Brain microvascular endothelial cell (primary cell): ENCODE results near the gene HIC1.

ENCODE experiments used
- DNase-seq: peaks from one replicate; pipeline ENCODE4 v3.0.0-alpha.2; 2020
- H3K27ac ChIP-seq: fragments of 250-450 bp; sonication (Bioruptor Pico); 2 replicates; pipeline ENCODE4 v1.5.1; 2020; ENCODE audit warnings: mild to moderate bottlenecking, moderate library complexity
- H3K27me3 ChIP-seq: fragments of 250-450 bp; sonication (Bioruptor Pico); replicated peaks from 2 replicates; pipeline ENCODE4 v1.5.1; 2020; ENCODE audit warnings: mild to moderate bottlenecking
- H3K36me3 ChIP-seq: fragments of 250-450 bp; sonication (Bioruptor Pico); replicated peaks from 2 replicates; pipeline ENCODE4 v1.5.1; 2020; ENCODE audit warnings: mild to moderate bottlenecking
- H3K4me3 ChIP-seq: 2 replicates; pipeline ENCODE4 v1.5.1; 2011; ENCODE audit warnings: low read depth, mild to moderate bottlenecking, control low read depth, low read length, moderate library complexity
- in situ Hi-C: cut with HindIII; loops from 2 replicates; pipeline ENCODE4 v1.10.0; 2017; ENCODE audit warnings: low sequenced_read_pairs, low pct_ligation_motif_present
- TF ChIP-seq, protein P1 (sequence below): IDR thresholded peaks from 2 replicates; pipeline ENCODE4 v1.5.1; 2011; ENCODE audit warnings: low read depth, mild to moderate bottlenecking, moderate library complexity, low read length, control low read depth, inconsistent platforms; ENCODE audit errors: missing control alignments

Gene HIC1

DNA sequence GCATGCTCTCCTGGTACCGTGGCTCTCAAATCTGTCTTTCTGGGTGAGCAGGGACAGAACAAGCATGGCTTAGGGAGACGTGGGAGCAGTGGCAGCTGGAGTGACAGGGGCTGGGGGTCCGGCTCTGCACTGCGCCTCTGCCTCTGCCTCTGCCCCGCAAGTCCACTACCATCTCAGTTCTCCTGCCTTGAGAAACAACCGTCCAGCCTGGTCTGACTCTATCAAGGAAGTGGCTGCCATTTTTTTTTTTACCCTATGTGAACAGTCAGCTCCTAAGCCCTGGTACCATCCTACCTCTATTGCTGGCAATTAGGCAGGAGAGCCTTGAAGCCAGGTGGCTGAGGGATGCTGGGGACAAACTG is 16.1 kb downstream of the HIC1 start:
- H3K36me3 ChIP-seq: peaks cover 15% of the 10 kb centered on the region
- H3K4me3 ChIP-seq: no peak overlapping the region
- H3K27ac ChIP-seq: peak overlapping the region; percentile 87
- in situ Hi-C loops: no loop called here
- TF ChIP-seq, protein P1, sequence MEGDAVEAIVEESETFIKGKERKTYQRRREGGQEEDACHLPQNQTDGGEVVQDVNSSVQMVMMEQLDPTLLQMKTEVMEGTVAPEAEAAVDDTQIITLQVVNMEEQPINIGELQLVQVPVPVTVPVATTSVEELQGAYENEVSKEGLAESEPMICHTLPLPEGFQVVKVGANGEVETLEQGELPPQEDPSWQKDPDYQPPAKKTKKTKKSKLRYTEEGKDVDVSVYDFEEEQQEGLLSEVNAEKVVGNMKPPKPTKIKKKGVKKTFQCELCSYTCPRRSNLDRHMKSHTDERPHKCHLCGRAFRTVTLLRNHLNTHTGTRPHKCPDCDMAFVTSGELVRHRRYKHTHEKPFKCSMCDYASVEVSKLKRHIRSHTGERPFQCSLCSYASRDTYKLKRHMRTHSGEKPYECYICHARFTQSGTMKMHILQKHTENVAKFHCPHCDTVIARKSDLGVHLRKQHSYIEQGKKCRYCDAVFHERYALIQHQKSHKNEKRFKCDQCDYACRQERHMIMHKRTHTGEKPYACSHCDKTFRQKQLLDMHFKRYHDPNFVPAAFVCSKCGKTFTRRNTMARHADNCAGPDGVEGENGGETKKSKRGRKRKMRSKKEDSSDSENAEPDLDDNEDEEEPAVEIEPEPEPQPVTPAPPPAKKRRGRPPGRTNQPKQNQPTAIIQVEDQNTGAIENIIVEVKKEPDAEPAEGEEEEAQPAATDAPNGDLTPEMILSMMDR: no peak
- H3K27me3 ChIP-seq: no peaks in the 10 kb centered on the region
- DNase-seq: no peak

DNA sequence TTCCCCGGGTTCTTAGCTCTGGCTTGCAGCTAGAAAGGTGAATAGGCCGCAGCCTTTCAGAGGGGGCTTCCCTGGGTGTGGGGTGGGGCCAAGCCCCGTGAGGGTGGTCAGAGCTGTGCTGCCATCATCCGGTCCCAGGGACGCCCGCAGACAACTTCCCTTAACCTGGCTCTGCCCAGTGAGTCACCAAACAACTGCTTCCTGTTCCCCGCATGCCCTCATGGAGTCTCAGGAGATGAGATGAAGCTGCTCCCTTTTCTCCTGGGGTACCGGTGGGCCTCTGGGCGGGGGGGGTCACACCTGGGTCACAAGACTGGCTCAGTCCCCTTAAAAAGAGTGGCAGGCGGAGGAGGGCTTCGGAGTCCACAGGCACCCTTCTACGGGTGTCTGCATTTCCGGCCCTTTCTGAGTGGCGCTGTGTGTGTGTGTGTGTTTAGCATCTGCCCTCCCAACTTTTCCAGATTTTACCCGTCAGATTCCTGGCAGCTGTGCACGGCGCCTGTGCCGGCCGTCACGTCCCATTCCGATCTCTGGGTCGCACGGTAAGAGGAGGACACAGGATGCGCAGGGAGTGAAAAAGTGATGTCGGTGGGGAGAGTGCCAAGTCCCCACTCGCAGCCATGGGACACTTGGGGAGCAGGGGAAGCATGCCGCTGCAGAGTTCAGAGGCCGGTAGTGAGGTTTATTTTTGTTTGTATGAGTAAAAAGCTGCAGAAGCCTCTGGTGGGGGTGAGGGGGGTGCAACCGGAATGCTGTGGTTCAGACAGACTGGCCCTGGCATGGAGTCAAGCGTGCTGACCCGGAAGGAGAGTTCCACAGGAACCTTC is 16.8 kb downstream of the HIC1 start:
- TF ChIP-seq, protein P1: peak; percentile 4
- Histone ChIP-seq H3K36me3 (peaks cover 14% of the 10 kb centered on the region), H3K27me3 (no peaks in the 10 kb centered on the region), H3K4me3 (no peak overlapping the region), H3K27ac (peak overlapping the region; percentile 87)
- in situ Hi-C loops: no loop called here
- peak; percentile 80 for DNase-seq

DNA sequence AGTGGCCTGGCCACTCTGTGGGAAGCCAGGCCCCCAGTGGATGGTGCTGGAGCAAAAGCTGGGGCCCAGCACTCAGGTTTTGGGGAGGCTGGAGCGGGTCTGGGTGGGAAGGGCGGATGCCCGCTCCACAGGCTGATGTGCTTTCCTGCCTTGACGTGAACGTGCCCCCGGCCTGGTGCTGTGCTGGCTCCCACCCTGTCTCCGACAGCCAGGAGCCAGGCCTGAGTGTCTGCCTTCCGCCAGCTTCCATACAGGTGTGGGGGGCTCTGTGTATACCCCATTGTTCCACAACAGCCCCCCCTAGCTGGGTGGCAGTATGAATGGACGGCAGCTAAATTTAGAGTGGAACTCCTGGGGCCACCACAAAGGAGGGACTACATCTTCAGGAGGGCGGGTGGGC is 20.0 kb downstream of the HIC1 start:
- no peaks in the 10 kb centered on the region for H3K27me3 ChIP-seq
- H3K4me3 ChIP-seq: no peak overlapping the region
- TF ChIP-seq, protein P1: no peak
- no peak overlapping the region for H3K27ac ChIP-seq
- peaks cover 25% of the 10 kb centered on the region for H3K36me3 ChIP-seq
- in situ Hi-C loops: no loop called here
- DNase-seq: no peak

DNA sequence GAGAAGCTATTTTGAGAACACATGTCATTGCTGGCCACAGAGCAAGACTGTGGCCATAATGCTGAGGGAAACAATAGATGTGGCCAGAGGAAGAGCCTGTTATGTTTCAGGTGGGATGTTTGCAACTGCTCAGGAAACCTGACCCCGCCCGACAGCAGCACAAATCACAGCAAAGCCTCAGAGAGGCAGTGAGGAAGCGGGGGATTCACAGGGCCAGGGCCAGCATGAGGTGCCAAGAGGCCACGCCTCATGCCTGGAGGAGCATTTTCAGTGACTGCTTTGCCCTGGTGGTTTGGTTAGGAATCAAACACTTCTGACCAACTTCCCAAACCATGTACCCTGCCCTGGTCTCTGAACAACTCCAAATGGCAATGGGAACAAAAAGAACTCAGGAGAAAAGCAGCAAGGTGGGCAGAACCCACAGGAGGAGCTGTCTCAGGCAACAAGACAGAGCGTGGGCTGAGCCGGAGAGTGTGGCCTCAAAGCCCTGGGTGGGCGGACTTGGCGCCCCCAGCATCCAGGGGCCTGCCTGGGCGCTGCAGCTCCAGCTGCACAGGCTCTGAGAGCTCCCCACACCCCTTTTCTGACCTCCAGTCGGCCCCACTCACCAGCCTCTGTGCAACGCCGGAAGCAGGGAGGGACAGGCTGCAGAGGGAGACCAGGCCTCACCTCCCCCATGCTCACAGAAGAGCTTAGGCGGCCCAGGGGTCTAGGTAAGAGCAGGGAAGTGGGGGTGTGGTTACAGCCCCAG is 20.6 kb downstream of the HIC1 start:
- H3K4me3 ChIP-seq: no peak overlapping the region
- in situ Hi-C loops: no loop called here
- DNase-seq: peak; percentile 37
- TF ChIP-seq, protein P1: no peak
- no peaks in the 10 kb centered on the region for H3K27me3 ChIP-seq
- H3K27ac ChIP-seq: peak overlapping the region; percentile 55
- peaks cover 26% of the 10 kb centered on the region for H3K36me3 ChIP-seq

DNA sequence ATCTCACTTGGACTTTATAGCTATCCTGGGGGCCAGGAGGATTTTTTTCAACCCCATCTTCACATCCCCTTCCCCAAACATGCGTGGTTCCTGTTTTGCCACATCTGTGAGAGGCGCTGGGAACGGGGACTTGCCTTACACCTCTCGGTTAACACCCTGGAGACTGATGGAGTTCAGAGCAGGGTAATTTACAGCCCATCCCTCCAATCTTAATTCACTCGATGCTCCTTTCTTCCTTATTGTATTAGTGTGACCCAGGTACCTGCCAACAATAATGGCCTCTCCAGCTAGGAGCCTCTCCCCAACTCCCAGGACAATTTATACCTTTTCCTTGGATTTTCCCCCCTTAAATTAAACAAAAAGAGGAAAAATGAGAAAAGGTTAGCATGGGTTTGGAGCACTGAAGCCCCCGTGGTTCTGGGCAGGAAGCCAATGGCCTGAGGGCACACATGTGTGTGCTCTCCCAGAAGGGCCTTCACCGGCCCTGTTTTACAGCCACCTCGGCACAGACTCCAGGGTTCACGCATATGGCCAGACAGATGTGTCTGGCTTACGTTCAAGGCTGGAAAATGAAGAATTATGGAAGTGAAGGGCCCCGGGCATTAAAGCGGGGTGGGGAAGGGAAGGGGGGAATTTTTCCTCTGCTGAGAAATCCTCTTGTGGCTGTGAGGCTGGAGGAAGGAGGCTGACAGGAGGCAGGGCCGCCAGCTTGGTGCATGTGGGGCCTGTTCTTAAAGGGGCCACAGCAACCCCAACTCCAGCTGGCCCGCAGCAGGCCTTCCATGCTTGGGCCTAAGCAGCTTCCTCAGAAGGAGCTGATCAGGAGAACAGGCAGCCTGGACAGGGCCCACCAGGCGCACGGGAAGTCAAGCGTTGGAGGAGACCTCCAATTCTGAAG is 21.4 kb downstream of the HIC1 start:
- peak overlapping the region; percentile 55 for H3K27ac ChIP-seq
- in situ Hi-C loops: no loop called here

More for the DNA sequence above, 21.4 kb downstream of the HIC1 start:
- Histone ChIP-seq H3K36me3 (peaks cover 31% of the 10 kb centered on the region), H3K27me3 (no peaks in the 10 kb centered on the region), H3K4me3 (no peak overlapping the region)
- DNase-seq: no peak
- TF ChIP-seq, protein P1: no peak
